HG02642 (cell line): ENCODE measurements around the gene EDEM1.
"Not testable (repeated sequence)": the region's sequence is repeated elsewhere in the genome, so short reads cannot be mapped to it uniquely, and the experiment has no call there.

ENCODE experiments used
- ATAC-seq: cut with Tn5 transposase; IDR thresholded peaks from one replicate; pipeline ENCODE4 v1.9.1; 2021; ENCODE audit warnings: mild to moderate bottlenecking; ENCODE audit not compliant: unreplicated experiment, poor library complexity

EDEM1 gene

DNA sequence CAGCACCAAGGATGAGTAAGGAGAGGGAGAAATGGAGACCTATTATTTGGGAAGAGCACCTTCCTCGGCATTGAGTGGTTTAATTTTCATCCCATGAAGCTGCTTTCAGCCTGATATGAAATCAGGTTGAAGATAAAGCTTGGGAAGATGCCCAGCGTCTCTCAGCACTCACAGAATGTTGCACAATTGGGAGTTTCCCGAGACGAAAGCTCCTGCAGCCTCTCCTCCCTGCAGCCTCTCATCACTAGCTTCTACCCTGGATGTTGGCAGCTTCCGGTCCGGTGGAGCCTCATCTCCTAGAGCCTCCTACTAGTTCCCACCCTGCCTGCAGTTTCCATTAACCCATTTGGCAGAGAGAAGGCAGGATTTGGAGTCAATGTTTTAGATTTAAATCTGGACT, 40.3 kb downstream of the EDEM1 start:
- no peak for ATAC-seq

DNA sequence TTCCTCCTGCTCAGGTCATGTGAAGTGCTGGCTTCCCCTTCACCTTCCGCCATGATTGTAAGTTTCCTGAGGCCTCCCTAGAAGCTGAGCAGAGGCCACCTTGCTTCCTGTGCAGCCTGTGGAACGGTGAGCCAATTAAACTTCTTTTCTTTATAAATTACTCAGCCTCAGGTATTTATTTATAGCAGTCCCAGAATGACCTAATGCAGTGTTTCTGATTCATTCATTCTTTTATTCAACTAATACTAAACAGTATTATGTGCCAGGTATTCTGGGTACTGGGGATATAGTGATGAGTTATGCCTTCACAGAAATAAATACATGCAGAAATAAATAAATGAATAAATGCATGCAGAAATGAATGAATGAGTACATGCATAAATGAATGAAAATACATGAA, 41.9 kb downstream of the EDEM1 start:
- ATAC-seq = no peak

DNA sequence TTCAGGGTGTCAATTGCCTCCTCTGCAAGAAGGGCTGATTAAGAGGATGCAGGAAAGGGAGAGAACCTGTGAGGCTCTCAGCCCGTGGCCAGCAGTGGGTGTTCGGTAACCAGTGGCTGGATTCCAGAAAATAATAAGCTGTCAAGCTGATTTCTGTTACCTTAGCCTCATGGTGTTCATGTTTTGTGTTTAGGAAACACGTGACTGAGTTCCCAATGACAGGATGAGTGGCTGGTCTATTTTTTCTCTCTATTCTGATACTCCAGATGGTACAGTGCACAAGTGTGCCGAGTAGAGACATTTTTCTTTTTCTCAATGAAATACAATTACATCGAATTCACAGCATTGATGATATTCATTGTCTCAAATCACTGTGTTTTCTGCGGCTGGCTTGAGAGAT, 43.6 kb downstream of the EDEM1 start:
- ATAC-seq = no peak

DNA sequence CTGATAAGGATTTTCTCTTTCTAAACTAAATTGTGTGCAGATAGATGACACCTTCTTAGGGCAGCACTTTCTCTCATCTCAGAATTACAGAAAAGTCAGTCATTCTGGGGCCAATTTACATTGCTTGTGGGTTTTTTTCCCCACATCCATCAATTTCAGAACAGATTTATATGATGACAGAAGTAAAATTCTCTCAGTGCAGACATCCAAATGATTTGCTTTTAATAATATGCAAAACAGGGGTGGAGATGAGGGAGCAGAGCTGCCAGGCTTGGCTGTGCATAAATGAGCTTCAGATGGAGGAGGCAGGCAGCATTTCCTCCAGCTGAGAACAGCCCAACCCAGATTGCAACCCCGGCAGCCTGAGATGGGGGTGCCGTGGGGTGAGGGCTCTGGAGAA, 44.0 kb downstream of the EDEM1 start:
- no peak for ATAC-seq

DNA sequence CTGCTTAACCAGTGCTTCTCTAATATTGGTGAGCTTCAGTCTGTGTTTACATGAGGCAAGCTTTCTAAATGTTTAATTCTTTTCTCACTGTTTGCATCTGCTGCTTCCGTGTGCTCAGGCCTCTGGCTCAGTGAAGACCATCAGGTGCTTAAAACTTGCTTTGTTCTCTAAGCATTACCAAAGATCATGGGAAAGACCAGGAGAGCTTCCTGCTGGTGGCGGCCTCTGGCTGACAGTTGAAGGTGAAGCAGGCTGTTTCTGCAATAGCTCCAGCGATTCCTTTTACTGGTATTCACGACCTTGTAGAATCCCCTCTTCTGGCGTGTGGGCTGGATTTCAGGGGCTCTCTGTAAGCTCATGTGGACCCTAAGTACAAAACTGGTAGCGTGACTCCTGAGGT, 45.1 kb downstream of the EDEM1 start:
- ATAC-seq = no peak

DNA sequence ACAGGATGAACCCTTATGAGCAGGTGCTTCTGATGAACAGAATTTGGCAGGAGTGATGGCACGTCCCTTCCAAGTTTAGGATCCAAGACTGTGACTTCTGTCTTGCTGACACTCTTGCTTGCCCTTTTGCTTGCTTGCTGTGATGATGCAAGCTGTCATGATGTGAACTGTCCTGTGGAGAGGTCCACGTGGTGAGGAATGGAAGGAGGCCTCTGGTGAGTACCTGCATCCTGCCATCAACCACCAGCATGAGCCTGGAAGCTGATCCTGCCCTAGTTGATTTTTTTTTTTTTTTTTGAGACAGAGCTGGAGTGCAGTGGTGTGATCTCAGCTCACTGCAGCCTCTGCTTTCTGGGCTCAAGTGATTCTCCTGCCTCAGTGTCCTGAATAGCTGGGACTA, 45.5 kb downstream of the EDEM1 start:
- no peak for ATAC-seq

DNA sequence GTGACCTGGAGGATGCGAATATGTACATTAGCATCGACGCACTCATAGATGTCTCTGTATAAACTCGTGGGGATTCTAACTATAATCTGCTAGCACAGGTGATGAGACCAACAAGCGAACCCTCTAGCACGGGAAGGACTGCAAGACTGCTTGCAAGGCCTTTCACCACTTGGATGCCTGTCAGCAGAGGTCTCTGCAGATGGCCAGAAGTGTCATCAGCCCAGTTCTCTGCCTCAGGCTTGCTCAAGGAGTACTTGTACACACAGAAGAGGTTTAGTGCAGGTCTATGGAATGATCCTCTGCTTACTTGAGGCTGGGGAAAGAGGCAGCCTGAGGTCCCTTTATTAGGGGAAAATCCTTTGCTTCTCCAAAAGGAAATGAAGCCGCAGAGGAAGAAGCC, 48.1 kb downstream of the EDEM1 start:
- ATAC-seq = no peak

DNA sequence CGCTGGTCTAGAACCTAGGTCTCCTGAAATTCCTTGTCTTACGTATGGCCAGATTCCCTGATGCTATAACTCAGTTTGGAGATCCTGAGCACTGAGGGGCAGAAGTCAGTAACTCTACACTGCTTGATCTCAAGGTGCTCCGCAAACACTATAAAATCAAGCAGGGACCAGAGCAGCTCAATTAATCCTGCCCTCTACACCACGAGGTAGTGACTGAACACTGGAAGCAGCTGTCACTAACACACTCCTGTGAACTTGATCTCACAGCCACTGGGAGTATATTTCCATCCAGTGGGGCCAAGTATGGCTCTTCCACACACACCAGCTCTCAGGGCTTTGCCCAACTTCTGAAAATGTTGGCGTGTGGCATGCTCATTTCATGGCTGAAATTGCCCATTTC, 51.0 kb downstream of the EDEM1 start:
- ATAC-seq = no peak

DNA sequence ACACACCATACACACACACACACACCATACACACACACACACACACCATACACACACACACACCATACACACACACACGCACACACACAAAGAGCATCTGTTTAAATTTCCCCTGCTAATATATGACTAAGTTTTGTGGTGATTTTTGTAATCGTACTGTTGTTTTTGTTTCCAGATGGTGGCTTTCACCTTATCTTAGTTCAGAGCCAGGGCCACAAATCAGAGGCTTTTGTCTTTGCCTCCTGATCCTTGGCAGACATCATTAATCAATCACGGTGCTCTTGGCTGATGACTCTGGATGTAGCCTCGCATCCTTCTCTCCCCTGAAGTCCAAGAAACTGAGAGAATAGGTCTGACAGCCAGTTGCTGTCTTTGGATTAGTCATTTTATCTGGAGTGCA, 52.1 kb downstream of the EDEM1 start:
- no peak for ATAC-seq

DNA sequence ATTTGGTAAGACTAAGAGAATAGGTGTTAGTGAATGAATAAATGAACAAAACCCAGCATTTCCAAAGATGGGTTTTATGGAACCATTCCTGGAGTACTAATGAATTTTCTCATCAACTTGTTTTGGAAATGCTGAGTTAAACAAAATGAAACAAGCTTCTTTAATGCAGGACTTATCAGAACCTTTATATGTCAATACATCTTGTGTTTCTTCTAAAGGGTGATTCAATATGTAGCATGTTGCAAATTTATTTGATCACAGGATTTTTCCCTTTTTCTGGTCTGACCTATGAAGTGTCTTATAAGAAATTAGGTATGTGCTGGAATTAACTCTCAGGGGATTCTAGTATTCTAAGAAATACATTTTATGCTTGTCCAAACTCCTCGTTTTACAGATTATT, 53.2 kb downstream of the EDEM1 start:
- no peak for ATAC-seq

DNA sequence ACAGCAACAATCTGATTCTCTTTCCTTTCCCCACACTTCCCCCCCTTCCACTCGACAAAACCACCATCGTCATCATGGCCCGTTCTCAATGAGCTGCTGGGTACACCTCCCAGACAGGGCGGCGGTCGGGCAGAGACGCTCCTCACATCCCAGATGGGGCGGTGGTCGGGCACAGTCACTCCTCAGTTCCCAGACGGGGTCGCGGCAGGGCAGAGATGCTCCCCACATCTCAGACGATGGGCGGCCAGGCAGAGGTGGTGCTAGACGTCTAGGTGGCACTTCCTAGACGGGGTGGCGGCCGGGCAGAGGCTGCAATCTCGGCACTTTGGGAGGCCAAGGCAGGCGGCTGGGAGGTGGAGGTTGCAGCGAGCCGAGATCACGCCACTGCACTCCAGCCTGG, 55.3 kb downstream of the EDEM1 start:
- not testable (repeated sequence) for ATAC-seq

DNA sequence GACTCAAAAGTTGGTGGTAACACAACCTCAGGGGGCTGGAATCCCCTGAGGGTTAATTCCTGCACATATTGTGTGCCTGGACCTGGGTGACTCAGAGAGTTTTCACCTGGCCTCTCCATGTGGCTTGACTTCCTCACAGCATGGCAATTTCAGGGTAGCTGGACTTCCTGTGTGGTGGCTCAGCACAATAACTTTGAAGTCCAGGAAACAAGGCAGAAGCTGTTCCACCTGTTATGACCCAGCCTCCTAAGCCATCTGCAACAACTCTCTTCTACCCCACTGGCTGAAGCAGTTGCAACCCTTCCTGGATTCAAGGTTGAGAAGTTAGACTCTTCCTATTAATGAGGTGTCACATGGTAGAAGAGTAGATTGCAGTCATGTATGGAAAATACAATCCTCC, 58.4 kb downstream of the EDEM1 start:
- ATAC-seq = no peak

DNA sequence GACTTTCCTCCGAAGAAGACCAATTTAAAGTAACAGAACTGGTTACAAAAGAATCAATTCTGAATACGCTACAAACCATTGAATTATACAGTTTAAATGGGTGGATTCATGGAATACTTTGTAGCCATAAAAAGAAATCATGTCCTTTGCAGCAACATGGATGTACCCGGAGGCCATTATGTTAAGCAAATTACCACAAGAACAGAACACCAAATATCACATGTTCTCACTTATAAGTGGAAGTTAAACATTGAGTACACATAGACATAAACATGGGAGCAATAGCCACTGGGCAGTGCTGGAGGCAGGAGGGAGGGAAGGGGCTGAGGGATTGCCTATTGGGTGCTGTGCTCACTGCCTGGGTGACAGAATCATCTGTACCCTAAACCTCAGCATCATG, 61.3 kb downstream of the EDEM1 start:
- no peak for ATAC-seq

DNA sequence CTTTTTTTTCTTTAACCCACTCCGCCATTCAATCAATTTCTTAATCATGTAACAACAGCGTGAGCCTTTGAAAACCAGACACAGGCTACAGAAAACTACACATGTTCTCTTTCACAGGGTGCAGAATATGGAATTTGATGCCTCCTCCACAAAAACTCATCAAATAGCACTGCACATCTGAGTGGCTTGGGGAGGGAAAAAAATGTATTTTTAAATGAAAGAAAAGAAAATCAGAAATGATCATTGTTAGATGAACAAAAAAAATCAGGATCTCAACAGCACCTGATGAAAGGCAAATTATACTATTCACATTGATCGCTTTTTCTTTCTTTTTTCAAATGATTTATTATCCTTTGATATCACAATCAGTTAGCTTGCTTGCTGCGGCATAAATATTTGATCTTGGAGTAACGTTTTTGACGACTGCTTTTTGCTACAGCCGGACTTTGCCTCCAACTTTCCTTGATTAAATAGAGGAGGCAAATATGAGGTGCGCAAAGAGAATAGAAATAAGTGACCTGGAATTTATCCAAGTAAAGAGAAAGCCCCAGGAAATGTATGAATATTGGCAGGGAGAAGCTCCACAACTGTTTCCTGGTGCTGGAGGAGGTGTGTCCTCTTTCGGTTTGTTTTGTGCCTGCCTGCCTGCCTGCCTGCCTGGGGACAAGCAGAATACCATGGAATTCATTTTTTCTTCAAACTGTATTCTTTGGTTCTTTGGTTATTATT, 63.1 kb downstream of the EDEM1 start:
- no peak for ATAC-seq

DNA sequence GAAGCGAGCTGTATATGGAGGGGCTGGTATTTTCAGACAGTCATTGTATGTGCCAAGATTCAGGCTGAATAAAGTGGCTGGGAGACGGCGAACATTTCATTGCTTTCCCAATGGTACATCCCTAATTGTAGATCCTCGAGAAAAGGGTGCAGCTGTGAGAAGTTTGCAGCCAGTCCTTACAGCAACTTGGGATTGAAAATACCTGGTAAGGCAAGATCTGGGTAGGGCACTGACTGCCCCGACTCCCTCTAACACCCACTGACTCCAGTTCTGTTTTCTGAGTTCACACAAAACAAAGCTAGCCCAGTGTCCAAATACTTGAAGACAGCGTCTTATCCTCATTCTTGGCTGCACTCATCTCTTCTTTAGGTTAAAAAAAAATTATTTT, 63.7 kb downstream of the EDEM1 start:
- ATAC-seq = no peak

DNA sequence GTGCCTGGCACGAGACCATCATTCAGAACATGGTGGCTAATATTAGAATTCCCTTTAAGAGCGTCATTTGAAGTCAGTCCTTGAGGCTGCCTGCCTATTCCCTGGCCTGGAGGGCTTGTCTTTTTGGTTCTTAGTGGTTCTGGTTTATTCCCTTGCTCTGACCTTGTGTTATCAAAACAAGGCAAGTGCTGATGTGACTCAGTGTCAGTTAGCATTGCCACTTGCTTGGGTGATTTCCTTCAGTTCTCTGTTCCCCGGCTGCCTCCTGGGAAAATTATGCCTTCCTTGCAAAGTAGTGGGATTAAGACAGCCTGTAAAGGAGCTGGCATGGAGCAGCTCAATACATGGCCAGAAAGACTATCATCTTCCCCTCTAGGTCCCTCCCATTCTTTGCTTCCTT, 64.6 kb downstream of the EDEM1 start:
- ATAC-seq = no peak

DNA sequence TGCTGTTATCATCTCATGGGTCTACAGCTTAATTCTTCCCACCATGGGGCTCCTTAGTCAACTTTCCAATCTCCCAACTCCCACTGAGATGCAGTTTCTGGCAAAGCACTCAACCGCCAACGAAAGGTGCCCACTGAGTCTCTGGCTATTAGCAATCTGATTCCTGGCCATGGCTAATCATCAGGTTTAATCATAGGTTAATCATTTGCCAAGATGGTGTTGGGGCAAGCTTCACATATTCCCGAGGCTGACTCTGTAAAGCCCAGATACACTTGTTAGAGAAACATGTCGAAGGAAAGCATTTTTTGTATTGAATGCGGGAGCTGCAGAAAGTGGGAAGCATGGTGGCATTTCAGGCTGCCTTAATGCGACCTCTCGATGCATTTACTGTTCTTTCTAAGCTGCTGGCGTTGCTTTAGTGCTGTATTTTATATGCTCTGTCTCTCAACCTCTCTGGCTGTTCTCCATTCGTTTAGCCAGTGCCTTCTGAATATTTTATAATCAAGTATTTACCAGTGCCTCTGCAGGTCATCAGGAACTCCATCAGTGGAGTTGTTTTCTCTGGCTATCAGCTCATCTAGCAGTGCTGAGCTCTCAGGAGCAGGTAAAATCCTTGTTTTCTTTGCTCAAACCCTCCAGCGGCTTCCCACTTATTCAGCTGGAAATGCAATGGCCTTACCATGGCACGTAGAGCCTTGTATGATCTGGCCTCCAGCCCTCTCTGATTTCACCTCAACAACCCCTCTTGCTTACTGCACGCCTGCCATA, 67.0 kb downstream of the EDEM1 start:
- ATAC-seq = no peak

DNA sequence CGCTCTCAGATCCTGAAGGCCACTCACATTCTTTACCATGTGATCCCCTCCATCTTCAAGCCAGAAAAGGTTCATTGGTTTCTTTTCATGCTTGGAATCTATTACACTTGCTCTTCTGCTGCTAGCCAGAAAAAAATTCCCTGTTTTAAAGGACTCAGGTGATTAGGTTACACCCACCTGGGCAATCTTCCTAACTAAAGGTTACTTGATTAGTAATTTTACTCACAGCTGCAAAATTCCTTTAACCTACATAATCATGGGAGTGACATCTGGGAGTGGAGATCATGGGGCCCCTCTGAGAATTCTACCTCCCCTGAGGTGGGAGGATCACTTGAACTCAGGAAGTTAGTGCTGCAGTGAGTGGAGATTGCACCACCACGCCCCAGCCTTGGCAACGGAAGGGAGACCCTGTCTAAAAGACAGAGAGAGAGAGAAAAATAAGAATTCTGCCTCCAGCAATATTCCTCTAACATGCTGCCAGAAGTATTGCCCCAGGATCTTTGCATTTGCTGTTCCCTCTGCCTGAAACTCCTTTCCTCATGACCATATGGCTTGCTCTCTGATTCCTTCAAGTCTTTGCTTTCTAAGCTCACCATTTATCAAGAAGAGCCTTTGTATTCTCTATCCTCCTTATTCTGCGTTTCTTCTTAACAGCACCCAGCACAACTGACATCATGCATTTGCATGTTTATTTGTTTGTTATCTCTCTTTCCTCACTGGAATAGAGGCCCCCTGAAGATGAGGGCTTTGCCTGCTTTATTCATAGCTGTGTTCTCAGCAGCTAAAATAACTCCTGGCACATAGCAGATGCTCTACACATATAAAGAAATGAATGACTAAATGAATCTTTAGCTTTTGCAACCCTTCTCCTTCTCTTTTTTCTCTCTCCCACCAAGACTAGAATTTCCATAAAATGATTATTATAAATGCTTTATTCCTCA, 68.2 kb downstream of the EDEM1 start:
- no peak for ATAC-seq

DNA sequence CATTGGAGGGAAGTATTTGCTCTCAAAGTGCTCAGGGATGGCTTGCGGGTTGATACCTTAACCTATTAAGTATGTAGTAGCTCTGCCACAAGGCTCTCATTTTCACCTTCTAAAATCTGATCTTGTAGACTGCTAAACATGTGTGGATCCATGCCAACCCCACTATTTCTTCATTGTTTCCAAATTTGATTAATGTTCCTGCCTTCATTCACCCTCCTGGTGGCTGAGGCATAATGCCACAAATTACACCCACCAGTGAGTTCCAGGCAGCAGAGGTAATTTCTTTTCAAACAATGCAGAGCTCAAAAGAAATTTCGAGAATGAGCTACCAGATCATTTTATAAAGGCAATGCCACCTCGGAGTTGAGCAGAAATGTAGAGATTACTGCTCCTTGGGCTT, 71.0 kb downstream of the EDEM1 start:
- ATAC-seq = no peak

DNA sequence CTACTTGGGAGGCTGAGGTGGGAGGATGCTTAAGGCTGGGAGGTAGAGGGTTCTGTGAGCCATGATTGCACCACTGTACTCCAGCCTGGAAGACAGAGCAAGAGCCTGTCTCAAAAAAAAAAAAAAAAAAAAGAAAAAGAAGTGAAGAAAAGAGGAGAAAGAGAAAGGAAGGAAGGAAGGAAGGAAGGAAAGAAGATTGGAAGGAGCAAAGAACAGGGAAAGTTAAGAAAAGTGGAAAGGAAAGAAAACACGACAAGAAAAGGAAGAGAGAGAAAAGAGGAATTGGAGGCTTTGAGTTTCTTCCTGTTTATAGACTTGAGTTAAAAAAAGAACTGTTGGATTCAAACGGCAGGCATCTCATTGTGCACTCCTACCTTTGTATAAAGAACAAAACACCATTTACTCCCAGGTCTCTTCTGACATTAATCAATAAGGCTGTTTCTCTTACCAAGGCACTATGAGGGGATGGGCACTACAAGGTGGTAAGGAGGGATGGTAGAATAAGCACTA, 73.5 kb downstream of the EDEM1 start:
- ATAC-seq = no peak

DNA sequence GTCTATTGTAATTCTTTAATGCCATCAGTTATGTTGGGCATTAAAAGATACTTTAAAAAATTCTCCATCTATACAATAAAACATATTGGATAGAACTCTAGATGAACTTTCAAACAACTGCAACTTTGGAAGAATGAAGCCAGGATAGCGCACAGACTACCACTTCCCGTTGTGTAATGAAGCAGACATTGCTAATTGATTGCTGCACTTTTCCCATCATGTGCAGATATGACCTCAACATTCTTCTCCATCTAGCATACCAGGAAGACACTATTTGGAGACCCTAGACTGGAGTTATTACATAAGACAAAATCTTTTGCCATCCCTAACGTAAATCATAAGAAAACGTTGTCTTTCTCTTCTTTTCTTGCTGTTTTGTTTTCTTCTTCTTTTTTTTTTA, 75.0 kb downstream of the EDEM1 start:
- no peak for ATAC-seq
